CD4-positive, CD25-positive, alpha-beta regulatory T cell (primary cell): ENCODE measurements around the gene DGKZ. TPM values are rescaled to one million over a fixed set of nuclear protein-coding genes. Genes with fewer than 3 reads are reported as not detected.

Experiments used
- ATAC-seq, 2 donors: fragments of 150-1000 bp; cut with Tn5 transposase; one replicate each; pipeline ENCODE4 v1.10.0; 2021; ENCODE audit warnings: low read depth in 2 of 2, moderate number of reproducible peaks in 2 of 2, moderate library complexity in 1 of 2
- DNase-seq, 3 donors: peaks; one replicate each; pipeline versions ENCODE4 v3.0.0 to v3.0.0-alpha.2; 2012 to 2022; ENCODE audit warnings: mixed read lengths in 1 of 3
- H3K27ac ChIP-seq: one replicate; pipeline ENCODE4 v1.7.0; 2013; ENCODE audit warnings: mild to moderate bottlenecking, low read length; ENCODE audit not compliant: insufficient read depth, poor library complexity, severe bottlenecking
- H3K27me3 ChIP-seq: one replicate; pipeline ENCODE4 v1.7.0; 2013; ENCODE audit warnings: low read length; ENCODE audit not compliant: control insufficient read depth, insufficient read depth
- H3K36me3 ChIP-seq: one replicate; pipeline ENCODE4 v1.7.0; 2013; ENCODE audit warnings: mild to moderate bottlenecking, low read length, moderate library complexity; ENCODE audit not compliant: control insufficient read depth, insufficient read depth
- H3K4me1 ChIP-seq: 2 replicates; pipeline ENCODE4 v1.7.0; 2013; ENCODE audit warnings: mild to moderate bottlenecking, low read length; ENCODE audit not compliant: insufficient read depth, control insufficient read depth, poor library complexity, severe bottlenecking
- H3K4me3 ChIP-seq: one replicate; pipeline ENCODE4 v1.7.0; 2013; ENCODE audit warnings: low read depth, mild to moderate bottlenecking, low read length, moderate library complexity
- H3K9me3 ChIP-seq, 2 experiments: 1 replicate in 1 of 2; 2 replicates in 1 of 2; pipeline ENCODE4 v1.7.0; 2013; ENCODE audit warnings: low read length in 2 of 2, mild to moderate bottlenecking in 1 of 2, moderate library complexity in 1 of 2; ENCODE audit not compliant: control insufficient read depth in 2 of 2
- H3K27ac Mint-ChIP-seq, 3 donors: one replicate each; pipeline ENCODE4 v1.8.0; 2020 to 2022; ENCODE audit warnings: mild to moderate bottlenecking in 3 of 3, mixed read lengths in 3 of 3, moderate library complexity in 2 of 3
- H3K27me3 Mint-ChIP-seq: one replicate; pipeline ENCODE4 v1.8.0; 2022; ENCODE audit warnings: mild to moderate bottlenecking, mixed read lengths
- H3K36me3 Mint-ChIP-seq: one replicate; pipeline ENCODE4 v1.8.0; 2020; ENCODE audit warnings: mixed read lengths
- H3K4me1 Mint-ChIP-seq, 4 donors: one replicate each; pipeline ENCODE4 v1.8.0; 2020 to 2022; ENCODE audit warnings: mixed read lengths in 4 of 4, mild to moderate bottlenecking in 1 of 4
- H3K4me3 Mint-ChIP-seq, 4 donors: one replicate each; pipeline ENCODE4 v1.8.0; 2020 to 2022; ENCODE audit warnings: mild to moderate bottlenecking in 4 of 4, mixed read lengths in 4 of 4, moderate library complexity in 3 of 4
- H3K9me3 Mint-ChIP-seq, 7 donors: one replicate each; pipeline ENCODE4 v1.8.0; 2020 to 2022; ENCODE audit warnings: mixed read lengths in 7 of 7, mild to moderate bottlenecking in 3 of 7, moderate library complexity in 2 of 7
- polyA plus RNA-seq, 4 donors: library from polyadenylated mRNA; unstranded; fragments of 300-500 nt; fragmentation: Illumina TruSeq; gene quantifications; one replicate each; pipeline ENCODE4 v1.2.3, GENCODE V29; 2021
- total RNA-seq: library from RNA; stranded (reverse); gene quantifications from one replicate; pipeline ENCODE4 v1.2.3, GENCODE V29; 2022

Gene DGKZ
- total and polyA plus RNA-seq, 5 donors from 2014 or later: 36.6 to 234 (median 46.3) TPM

GRCh38 chr11:46315033-46315738 is 32.1 kb upstream of the DGKZ start:
- Mint-ChIP-seq H3K4me3 (no peak overlapping the region), H3K27me3 (peaks cover 11% of the 10 kb centered on the region), H3K4me1 (peaks cover 0 to 18% (median 14%) of the 10 kb centered on the region in 4 donors), H3K9me3 (no peaks in the 10 kb centered on the region), H3K27ac (peak overlapping the region in 2 of 3 donors; percentile 23 to 26), H3K36me3 (no peaks in the 10 kb centered on the region)
- Histone ChIP-seq H3K4me1 (peaks cover 9% of the 10 kb centered on the region), H3K9me3 (no peaks in the 10 kb centered on the region), H3K27me3 (no peaks in the 10 kb centered on the region), H3K27ac (no peak overlapping the region), H3K36me3 (no peaks in the 10 kb centered on the region), H3K4me3 (no peak overlapping the region)
- ATAC-seq: peak; percentile 63 to 74
- peak; percentile 56 to 70 (median 64) for DNase-seq

GRCh38 chr11:46315783-46316563 is 31.3 kb upstream of the DGKZ start:
- no peak overlapping the region for H3K4me3 Mint-ChIP-seq
- peaks cover 0 to 18% (median 14%) of the 10 kb centered on the region in 4 donors for H3K4me1 Mint-ChIP-seq
- no peaks in the 10 kb centered on the region for H3K36me3 Mint-ChIP-seq
- H3K9me3 Mint-ChIP-seq: no peaks in the 10 kb centered on the region
- Histone ChIP-seq H3K27me3 (no peaks in the 10 kb centered on the region), H3K4me3 (no peak overlapping the region), H3K4me1 (peaks cover 9% of the 10 kb centered on the region), H3K9me3 (no peaks in the 10 kb centered on the region), H3K27ac (no peak overlapping the region), H3K36me3 (no peaks in the 10 kb centered on the region)
- H3K27me3 Mint-ChIP-seq: peaks cover 11% of the 10 kb centered on the region
- peak overlapping the region in 1 of 3 donors; percentile 26 for H3K27ac Mint-ChIP-seq
- DNase-seq: no peak
- no peak for ATAC-seq

GRCh38 chr11:46319074-46319453 is 28.2 kb upstream of the DGKZ start:
- H3K36me3 Mint-ChIP-seq: no peaks in the 10 kb centered on the region
- ATAC-seq: no peak
- no peaks in the 10 kb centered on the region for H3K9me3 Mint-ChIP-seq
- H3K27me3 Mint-ChIP-seq: peaks cover 7% of the 10 kb centered on the region
- DNase-seq: no peak
- Histone ChIP-seq H3K4me1 (peaks cover 9% of the 10 kb centered on the region), H3K27ac (no peak overlapping the region), H3K27me3 (no peaks in the 10 kb centered on the region), H3K9me3 (no peaks in the 10 kb centered on the region), H3K4me3 (no peak overlapping the region), H3K36me3 (no peaks in the 10 kb centered on the region)
- H3K27ac Mint-ChIP-seq: peak overlapping the region; percentile 41 to 89 (median 64)
- H3K4me1 Mint-ChIP-seq: peaks cover 0 to 18% (median 14%) of the 10 kb centered on the region in 4 donors
- peak overlapping the region in 1 of 4 donors; percentile 79 for H3K4me3 Mint-ChIP-seq

DNA sequence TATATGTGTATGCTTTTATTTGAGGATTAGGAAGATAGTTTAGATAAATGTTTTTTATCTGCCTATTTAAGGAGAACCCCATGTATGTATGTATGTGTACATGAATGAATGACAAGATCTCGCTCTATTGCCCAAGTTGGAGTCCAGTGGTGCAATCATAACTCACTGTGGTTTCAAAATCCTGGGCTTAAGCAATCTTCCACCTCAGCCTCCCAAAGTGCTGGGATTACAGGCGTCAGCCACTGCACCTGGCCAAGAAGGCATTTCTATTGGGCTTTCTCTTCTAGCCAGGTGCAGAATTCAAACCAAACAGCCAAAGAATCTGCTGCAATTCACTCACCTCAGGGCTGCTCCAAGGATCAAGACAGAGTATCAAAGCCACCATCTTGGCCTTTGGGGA is 25.5 kb upstream of the DGKZ start:
- no peak for DNase-seq
- no peaks in the 10 kb centered on the region for H3K27me3 Mint-ChIP-seq
- Histone ChIP-seq H3K4me1 (peaks cover 9% of the 10 kb centered on the region), H3K36me3 (no peaks in the 10 kb centered on the region), H3K4me3 (no peak overlapping the region), H3K27ac (no peak overlapping the region), H3K9me3 (no peaks in the 10 kb centered on the region), H3K27me3 (no peaks in the 10 kb centered on the region)
- H3K4me3 Mint-ChIP-seq: no peak overlapping the region
- H3K27ac Mint-ChIP-seq: no peak overlapping the region
- H3K9me3 Mint-ChIP-seq: no peaks in the 10 kb centered on the region
- H3K36me3 Mint-ChIP-seq: no peaks in the 10 kb centered on the region
- no peak for ATAC-seq
- H3K4me1 Mint-ChIP-seq: peaks cover 0 to 16% (median 10%) of the 10 kb centered on the region in 4 donors

DNA sequence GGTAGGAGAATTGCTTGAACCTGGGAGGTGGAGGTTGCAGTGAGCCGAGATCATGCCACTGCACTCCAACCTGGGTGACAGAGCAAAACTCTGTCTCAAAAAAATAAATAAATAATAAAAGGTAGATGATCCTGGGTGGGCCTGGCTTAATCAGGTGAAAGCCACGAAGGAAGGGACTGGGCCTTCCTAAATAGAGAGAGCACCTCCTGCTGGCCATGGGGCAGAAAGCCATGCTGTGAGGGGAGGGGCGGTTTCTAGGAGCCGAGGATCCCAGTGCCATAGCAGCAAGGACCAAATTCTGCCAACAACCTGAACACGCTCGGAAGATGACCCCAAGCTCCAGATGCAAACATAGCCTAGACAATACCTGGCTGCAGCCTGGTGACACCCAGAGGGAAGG is 24.5 kb upstream of the DGKZ start:
- ATAC-seq: no peak
- DNase-seq: no peak
- Histone ChIP-seq H3K9me3 (no peaks in the 10 kb centered on the region), H3K27ac (no peak overlapping the region), H3K36me3 (no peaks in the 10 kb centered on the region), H3K4me3 (no peak overlapping the region), H3K27me3 (no peaks in the 10 kb centered on the region), H3K4me1 (peaks cover 9% of the 10 kb centered on the region)
- H3K4me3 Mint-ChIP-seq: no peak overlapping the region
- H3K27ac Mint-ChIP-seq: no peak overlapping the region
- H3K4me1 Mint-ChIP-seq: peaks cover 0 to 18% (median 11%) of the 10 kb centered on the region in 4 donors
- no peaks in the 10 kb centered on the region for H3K36me3 Mint-ChIP-seq
- no peaks in the 10 kb centered on the region for H3K27me3 Mint-ChIP-seq
- H3K9me3 Mint-ChIP-seq: no peaks in the 10 kb centered on the region

- Mint-ChIP-seq H3K4me1 (peaks cover 0 to 32% (median 19%) of the 10 kb centered on the region in 4 donors), H3K36me3 (no peaks in the 10 kb centered on the region), H3K4me3 (no peak overlapping the region), H3K9me3 (no peaks in the 10 kb centered on the region), H3K27me3 (peaks cover 5% of the 10 kb centered on the region), H3K27ac (peak overlapping the region in 1 of 3 donors; percentile 7)
- H3K27ac ChIP-seq: no peak overlapping the region
- H3K4me3 ChIP-seq: no peak overlapping the region
- ATAC-seq (no peak), DNase-seq (no peak)
- H3K36me3 ChIP-seq: no peaks in the 10 kb centered on the region
- no peaks in the 10 kb centered on the region for H3K27me3 ChIP-seq
- H3K9me3 ChIP-seq: no peaks in the 10 kb centered on the region
- H3K4me1 ChIP-seq: peaks cover 22% of the 10 kb centered on the region
Observed at GRCh38 chr11:46326813-46327416, 20.3 kb upstream of the DGKZ start.

DNA sequence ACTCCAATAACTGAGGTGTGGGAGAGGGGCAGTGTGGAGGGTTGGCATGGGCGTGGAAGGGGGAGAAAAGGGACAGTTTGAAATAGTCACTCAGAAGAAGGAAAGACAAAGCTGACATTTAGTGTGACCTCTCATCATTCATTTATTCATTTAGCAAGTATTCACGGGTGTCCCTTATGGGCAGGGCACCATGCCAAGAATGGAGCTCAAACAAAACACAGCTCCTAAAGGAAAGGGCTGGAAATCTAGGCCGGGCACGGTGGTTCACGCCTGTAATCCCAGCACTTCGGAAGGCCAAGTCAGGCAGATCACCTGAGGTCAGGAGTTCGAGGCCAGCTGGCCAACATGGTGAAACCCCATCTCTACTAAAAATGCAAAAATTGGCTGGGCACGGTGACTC is 19.4 kb upstream of the DGKZ start:
- H3K9me3 ChIP-seq: no peaks in the 10 kb centered on the region
- Mint-ChIP-seq H3K4me1 (peaks cover 0 to 38% (median 20%) of the 10 kb centered on the region in 4 donors), H3K36me3 (no peaks in the 10 kb centered on the region), H3K27me3 (peaks cover 11% of the 10 kb centered on the region), H3K27ac (no peak overlapping the region), H3K9me3 (no peaks in the 10 kb centered on the region), H3K4me3 (no peak overlapping the region)
- no peak overlapping the region for H3K4me3 ChIP-seq
- H3K36me3 ChIP-seq: no peaks in the 10 kb centered on the region
- ATAC-seq (no peak), DNase-seq (no peak)
- no peak overlapping the region for H3K27ac ChIP-seq
- H3K27me3 ChIP-seq: no peaks in the 10 kb centered on the region
- H3K4me1 ChIP-seq: peaks cover 31% of the 10 kb centered on the region
